Body of pancreas (tissue), 4 donors: ENCODE data around the gene KDM4C. TPM values are rescaled to one million over a fixed set of nuclear protein-coding genes. Genes with fewer than 3 reads are reported as not detected.

ENCODE experiments used
- ATAC-seq: fragments of 150-250 bp; one replicate; pipeline ENCODE4 v1.9.1; 2016
- DNase-seq, 4 donors: peaks; one replicate each; pipeline ENCODE4 v3.0.0-alpha.2; 2019
- H3K27ac ChIP-seq, 4 donors: fragments of 200-600 bp; sonication (generic); 1 replicate in 3 of 4; 2 replicates in 1 of 4; pipeline versions ENCODE4 v1.5.1 to v1.6.1; 2016 to 2019; ENCODE audit warnings: mild to moderate bottlenecking in 1 of 4, mixed read lengths in 1 of 4, moderate library complexity in 1 of 4
- H3K27me3 ChIP-seq, 2 donors: fragments of 200-600 bp; sonication (generic); one replicate each; pipeline ENCODE4 v1.6.0; 2016; ENCODE audit warnings: mild to moderate bottlenecking in 1 of 2
- H3K36me3 ChIP-seq, 2 donors: fragments of 200-600 bp; sonication (generic); replicated peaks in 1 of 2; 2 replicates each; pipeline ENCODE4 v1.5.1; 2016; ENCODE audit warnings: low read depth in 2 of 2; ENCODE audit not compliant: insufficient read depth in 1 of 2
- H3K4me1 ChIP-seq: fragments of 200-600 bp; sonication (generic); one replicate; pipeline ENCODE4 v1.6.0; 2016
- H3K4me3 ChIP-seq, 2 donors: fragments of 200-600 bp; sonication (generic); 1 replicate in 1 of 2; 2 replicates in 1 of 2; pipeline ENCODE4 v1.5.1; 2016 to 2019
- H3K9me3 ChIP-seq, 3 donors: fragments of 200-600 bp; sonication (generic); 1 replicate in 2 of 3; 2 replicates in 1 of 3; pipeline ENCODE4 v1.5.1; 2016
- CTCF ChIP-seq, 7 experiments: fragments of 450-650 bp in 4 of 7; fragments of 200-600 bp in 3 of 7; sonication (generic) in 3 of 7; IDR thresholded peaks; one replicate each; pipeline ENCODE4 v1.5.1; 2016 to 2019; ENCODE audit warnings: antibody characterized with exemption in 7 of 7
- POLR2A ChIP-seq, 3 donors: fragments of 450-650 bp; IDR thresholded peaks; one replicate each; pipeline ENCODE4 v1.6.1; 2016; ENCODE audit warnings: antibody characterized with exemption in 3 of 3, mild to moderate bottlenecking in 2 of 3
- WGBS, 2 donors: methylation state at CpG; one replicate each; pipeline ENCODE4 v1.1.5; 2017; 5-methylcytosine and 5-hydroxymethylcytosine counted together
- intact Hi-C: fragments of 100-400 bp; cut with DNase I; formaldehyde crosslinking; loops from one replicate; pipeline ENCODE4 v1.15.1; 2023
- total RNA-seq, 2 donors: library from RNA; depleted of rRNA; stranded (reverse); fragments of >200 nt; gene quantifications; one replicate each; pipeline ENCODE4 v1.1.0, GENCODE V29; 2016

KDM4C gene
- total RNA-seq, 2 donors from 2014 or later = 40.5 to 48.5 TPM

- no peak overlapping the region for H3K27ac ChIP-seq
- no peak for ATAC-seq
- WGBS, 2 donors = 75 to 88% methylated on average over 2 of the region's 2 CpGs
- H3K36me3 ChIP-seq = peaks cover 0 to 1% of the 10 kb centered on the region in 2 donors
- no peak overlapping the region for H3K4me3 ChIP-seq
- no peak for DNase-seq
- H3K9me3 ChIP-seq = no peaks in the 10 kb centered on the region
- H3K4me1 ChIP-seq = peaks cover 12% of the 10 kb centered on the region
- TF ChIP-seq POLR2A (IDR thresholded peaks at IDR 0.05) (no peak), CTCF (IDR thresholded peaks at IDR 0.05) (no peak)
- no peaks in the 10 kb centered on the region for H3K27me3 ChIP-seq
- intact Hi-C loops = no loop called here
These were observed 164.9 kb downstream of the KDM4C start for GRCh38 chr9:6922680-6923079.

- 85 to 87% methylated on average over 5 of the region's 5 CpGs for WGBS, 2 donors
- intact Hi-C loops = no loop called here
- peaks cover 16% of the 10 kb centered on the region for H3K4me1 ChIP-seq
- ATAC-seq = no peak
- H3K9me3 ChIP-seq = no peaks in the 10 kb centered on the region
- H3K36me3 ChIP-seq = peaks cover 0 to 1% of the 10 kb centered on the region in 2 donors
- DNase-seq = no peak
- no peaks in the 10 kb centered on the region for H3K27me3 ChIP-seq
- no peak overlapping the region for H3K27ac ChIP-seq
- TF ChIP-seq CTCF (IDR thresholded peaks at IDR 0.05) (no peak), POLR2A (IDR thresholded peaks at IDR 0.05) (no peak)
- no peak overlapping the region for H3K4me3 ChIP-seq
These were observed 165.3 kb downstream of the KDM4C start for GRCh38 chr9:6923086-6923485.

- intact Hi-C loops = no loop called here
- Histone ChIP-seq H3K4me3 (no peak overlapping the region), H3K27ac (no peak overlapping the region), H3K9me3 (no peaks in the 10 kb centered on the region), H3K4me1 (peaks cover 27% of the 10 kb centered on the region), H3K27me3 (no peaks in the 10 kb centered on the region), H3K36me3 (peaks cover 0 to 1% of the 10 kb centered on the region in 2 donors)
- ATAC-seq = no peak
- WGBS, 2 donors = 40 to 76% methylated on average over 3 of the region's 3 CpGs
- TF ChIP-seq CTCF (IDR thresholded peaks at IDR 0.05) (no peak), POLR2A (IDR thresholded peaks at IDR 0.05) (no peak)
- DNase-seq = no peak
These were observed 166.4 kb downstream of the KDM4C start for GRCh38 chr9:6924149-6924548.

GRCh38 chr9:6924988-6925563, 167.3 kb downstream of the KDM4C start:
- DNase-seq (peak in 2 of 4 donors; percentile 27 to 57), ATAC-seq (peak; percentile 38)
- H3K4me1 ChIP-seq = peaks cover 31% of the 10 kb centered on the region
- H3K27me3 ChIP-seq = no peaks in the 10 kb centered on the region
- TF ChIP-seq POLR2A (IDR thresholded peaks at IDR 0.05) (no peak), CTCF (IDR thresholded peaks at IDR 0.05) (no peak)
- 39 to 44% methylated on average over 8 of the region's 8 CpGs for WGBS, 2 donors
- no peak overlapping the region for H3K27ac ChIP-seq
- intact Hi-C loops = no loop called here
- peaks cover 0 to 1% of the 10 kb centered on the region in 2 donors for H3K36me3 ChIP-seq
- H3K4me3 ChIP-seq = no peak overlapping the region
- no peaks in the 10 kb centered on the region for H3K9me3 ChIP-seq

GRCh38 chr9:6925836-6926235, 168.1 kb downstream of the KDM4C start:
- DNase-seq (no peak), ATAC-seq (no peak)
- intact Hi-C loops = no loop called here
- no peaks in the 10 kb centered on the region for H3K9me3 ChIP-seq
- 85 to 92% methylated on average over 12 of the region's 12 CpGs for WGBS, 2 donors
- H3K36me3 ChIP-seq = peaks cover 0 to 1% of the 10 kb centered on the region in 2 donors
- no peak overlapping the region for H3K27ac ChIP-seq
- TF ChIP-seq CTCF (IDR thresholded peaks at IDR 0.05) (no peak), POLR2A (IDR thresholded peaks at IDR 0.05) (no peak)
- H3K4me1 ChIP-seq = peaks cover 31% of the 10 kb centered on the region
- no peaks in the 10 kb centered on the region for H3K27me3 ChIP-seq
- no peak overlapping the region for H3K4me3 ChIP-seq
